ENCODE results near the gene FRMPD4. TPM values are rescaled to one million over a fixed set of nuclear protein-coding genes. Genes with fewer than 3 reads are reported as not detected.

Gene FRMPD4
- total and polyA plus RNA-seq, 2 experiments from 2014 or later, result 0.19 to 0.80 TPM

DNA sequence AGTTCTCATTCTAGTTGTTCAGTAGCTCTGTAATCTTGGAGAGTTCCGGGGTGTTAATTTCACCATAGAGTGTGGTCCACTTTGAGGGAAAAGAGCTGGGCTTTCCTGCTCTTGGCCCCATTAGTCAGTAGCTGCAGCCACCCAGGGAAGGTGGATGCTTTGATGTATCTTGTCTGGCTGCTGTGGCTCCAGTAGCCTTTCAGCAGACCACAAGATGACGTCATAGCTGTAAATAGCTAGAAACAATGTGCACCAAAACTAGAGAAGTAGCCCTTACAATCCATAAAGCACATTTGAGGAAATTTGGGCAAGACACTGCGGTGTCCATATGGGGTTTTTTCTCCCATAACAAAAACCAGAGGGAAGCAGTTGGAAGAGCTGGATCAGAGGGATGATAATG, 620.0 kb downstream of the FRMPD4 start (continued):
- TF ChIP-seq, protein P1, sequence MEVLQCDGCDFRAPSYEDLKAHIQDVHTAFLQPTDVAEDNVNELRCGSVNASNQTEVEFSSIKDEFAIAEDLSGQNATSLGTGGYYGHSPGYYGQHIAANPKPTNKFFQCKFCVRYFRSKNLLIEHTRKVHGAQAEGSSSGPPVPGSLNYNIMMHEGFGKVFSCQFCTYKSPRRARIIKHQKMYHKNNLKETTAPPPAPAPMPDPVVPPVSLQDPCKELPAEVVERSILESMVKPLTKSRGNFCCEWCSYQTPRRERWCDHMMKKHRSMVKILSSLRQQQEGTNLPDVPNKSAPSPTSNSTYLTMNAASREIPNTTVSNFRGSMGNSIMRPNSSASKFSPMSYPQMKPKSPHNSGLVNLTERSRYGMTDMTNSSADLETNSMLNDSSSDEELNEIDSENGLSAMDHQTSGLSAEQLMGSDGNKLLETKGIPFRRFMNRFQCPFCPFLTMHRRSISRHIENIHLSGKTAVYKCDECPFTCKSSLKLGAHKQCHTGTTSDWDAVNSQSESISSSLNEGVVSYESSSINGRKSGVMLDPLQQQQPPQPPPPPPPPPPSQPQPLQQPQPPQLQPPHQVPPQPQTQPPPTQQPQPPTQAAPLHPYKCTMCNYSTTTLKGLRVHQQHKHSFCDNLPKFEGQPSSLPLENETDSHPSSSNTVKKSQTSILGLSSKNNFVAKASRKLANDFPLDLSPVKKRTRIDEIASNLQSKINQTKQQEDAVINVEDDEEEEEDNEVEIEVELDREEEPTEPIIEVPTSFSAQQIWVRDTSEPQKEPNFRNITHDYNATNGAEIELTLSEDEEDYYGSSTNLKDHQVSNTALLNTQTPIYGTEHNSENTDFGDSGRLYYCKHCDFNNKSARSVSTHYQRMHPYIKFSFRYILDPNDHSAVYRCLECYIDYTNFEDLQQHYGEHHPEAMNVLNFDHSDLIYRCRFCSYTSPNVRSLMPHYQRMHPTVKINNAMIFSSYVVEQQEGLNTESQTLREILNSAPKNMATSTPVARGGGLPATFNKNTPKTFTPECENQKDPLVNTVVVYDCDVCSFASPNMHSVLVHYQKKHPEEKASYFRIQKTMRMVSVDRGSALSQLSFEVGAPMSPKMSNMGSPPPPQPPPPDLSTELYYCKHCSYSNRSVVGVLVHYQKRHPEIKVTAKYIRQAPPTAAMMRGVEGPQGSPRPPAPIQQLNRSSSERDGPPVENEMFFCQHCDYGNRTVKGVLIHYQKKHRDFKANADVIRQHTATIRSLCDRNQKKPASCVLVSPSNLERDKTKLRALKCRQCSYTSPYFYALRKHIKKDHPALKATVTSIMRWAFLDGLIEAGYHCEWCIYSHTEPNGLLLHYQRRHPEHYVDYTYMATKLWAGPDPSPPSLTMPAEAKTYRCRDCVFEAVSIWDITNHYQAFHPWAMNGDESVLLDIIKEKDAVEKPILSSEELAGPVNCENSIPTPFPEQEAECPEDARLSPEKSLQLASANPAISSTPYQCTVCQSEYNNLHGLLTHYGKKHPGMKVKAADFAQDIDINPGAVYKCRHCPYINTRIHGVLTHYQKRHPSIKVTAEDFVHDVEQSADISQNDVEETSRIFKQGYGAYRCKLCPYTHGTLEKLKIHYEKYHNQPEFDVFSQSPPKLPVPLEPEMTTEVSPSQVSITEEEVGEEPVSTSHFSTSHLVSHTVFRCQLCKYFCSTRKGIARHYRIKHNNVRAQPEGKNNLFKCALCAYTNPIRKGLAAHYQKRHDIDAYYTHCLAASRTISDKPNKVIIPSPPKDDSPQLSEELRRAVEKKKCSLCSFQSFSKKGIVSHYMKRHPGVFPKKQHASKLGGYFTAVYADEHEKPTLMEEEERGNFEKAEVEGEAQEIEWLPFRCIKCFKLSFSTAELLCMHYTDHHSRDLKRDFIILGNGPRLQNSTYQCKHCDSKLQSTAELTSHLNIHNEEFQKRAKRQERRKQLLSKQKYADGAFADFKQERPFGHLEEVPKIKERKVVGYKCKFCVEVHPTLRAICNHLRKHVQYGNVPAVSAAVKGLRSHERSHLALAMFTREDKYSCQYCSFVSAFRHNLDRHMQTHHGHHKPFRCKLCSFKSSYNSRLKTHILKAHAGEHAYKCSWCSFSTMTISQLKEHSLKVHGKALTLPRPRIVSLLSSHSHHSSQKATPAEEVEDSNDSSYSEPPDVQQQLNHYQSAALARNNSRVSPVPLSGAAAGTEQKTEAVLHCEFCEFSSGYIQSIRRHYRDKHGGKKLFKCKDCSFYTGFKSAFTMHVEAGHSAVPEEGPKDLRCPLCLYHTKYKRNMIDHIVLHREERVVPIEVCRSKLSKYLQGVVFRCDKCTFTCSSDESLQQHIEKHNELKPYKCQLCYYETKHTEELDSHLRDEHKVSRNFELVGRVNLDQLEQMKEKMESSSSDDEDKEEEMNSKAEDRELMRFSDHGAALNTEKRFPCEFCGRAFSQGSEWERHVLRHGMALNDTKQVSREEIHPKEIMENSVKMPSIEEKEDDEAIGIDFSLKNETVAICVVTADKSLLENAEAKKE (CRISPR knock-in tag; IDR thresholded peaks at IDR 0.05), result no peak
- TF ChIP-seq NANOG (IDR thresholded peaks at IDR 0.05; ENCODE audit: borderline replicate concordance) (no peak), POLR2AphosphoS5 (IDR thresholded peaks at IDR 0.05; ENCODE audit: low read depth) (no peak), STAT1 (IDR thresholded peaks at IDR 0.05; ENCODE audit: unreplicated experiment) (no peak), JUNB (IDR thresholded peaks at IDR 0.05; ENCODE audit: unreplicated experiment) (no peak)

DNA sequence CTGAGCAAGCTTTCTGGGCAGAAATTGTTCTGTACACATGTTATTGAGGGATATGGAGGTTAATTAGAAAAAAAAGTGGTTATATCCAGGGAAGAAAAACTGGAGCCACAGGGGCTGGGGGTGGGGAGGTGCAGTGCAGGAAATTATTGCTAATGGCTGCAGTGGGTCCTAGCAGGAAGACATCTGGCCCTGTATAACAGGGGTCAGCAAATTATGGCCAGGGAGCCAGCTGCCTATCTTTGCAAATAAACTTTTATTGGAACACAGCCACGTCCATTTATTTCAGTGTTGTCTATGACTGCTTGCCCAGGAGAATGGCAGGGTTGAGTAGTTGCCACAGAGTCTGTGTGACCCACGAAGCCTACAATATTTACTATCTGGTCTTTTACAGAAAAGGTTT, 629.6 kb downstream of the FRMPD4 start:
- Histone ChIP-seq H3K79me2 (replicated peaks; ENCODE audit: insufficient read depth) (no peaks in the 10 kb centered on the region), H3K4me1 (ENCODE audit: insufficient read depth) (no peaks in the 10 kb centered on the region), H2AFZ (no peak overlapping the region), H3K4me3 (no peak overlapping the region), H4K20me1 (replicated peaks; ENCODE audit: insufficient read depth) (no peaks in the 10 kb centered on the region), H3K4me2 (no peak overlapping the region), H3F3A (replicated peaks; ENCODE audit: low read depth) (no peaks in the 10 kb centered on the region), H3K36me3 (ENCODE audit: insufficient read depth) (no peaks in the 10 kb centered on the region), H3K27ac (ENCODE audit: low read depth) (no peak overlapping the region), H3K9me2 (ENCODE audit: insufficient read depth) (no peaks in the 10 kb centered on the region), H3K27me3 (ENCODE audit: insufficient read depth) (no peaks in the 10 kb centered on the region)
- H3K27me3 Mint-ChIP-seq (ENCODE audit: insufficient read depth, low read depth, poor library complexity), result no peaks in the 10 kb centered on the region
- DNase-seq (ENCODE audit: low spot score) (no peak), ATAC-seq (no peak)
- no peak overlapping the region for H3K27ac Mint-ChIP-seq
- H3K9me3 Mint-ChIP-seq, result peaks cover 6% of the 10 kb centered on the region; the same call in 1 of the 3 replicates
- H3K36me3 Mint-ChIP-seq (ENCODE audit: low read depth), result no peaks in the 10 kb centered on the region
- H3K4me3 Mint-ChIP-seq, result no peak overlapping the region
- no peaks in the 10 kb centered on the region for H3K4me1 Mint-ChIP-seq
- no peak for TF ChIP-seq EZH2 (IDR thresholded peaks at IDR 0.05; ENCODE audit: low read depth, unreplicated experiment)
- TF ChIP-seq, protein P2, sequence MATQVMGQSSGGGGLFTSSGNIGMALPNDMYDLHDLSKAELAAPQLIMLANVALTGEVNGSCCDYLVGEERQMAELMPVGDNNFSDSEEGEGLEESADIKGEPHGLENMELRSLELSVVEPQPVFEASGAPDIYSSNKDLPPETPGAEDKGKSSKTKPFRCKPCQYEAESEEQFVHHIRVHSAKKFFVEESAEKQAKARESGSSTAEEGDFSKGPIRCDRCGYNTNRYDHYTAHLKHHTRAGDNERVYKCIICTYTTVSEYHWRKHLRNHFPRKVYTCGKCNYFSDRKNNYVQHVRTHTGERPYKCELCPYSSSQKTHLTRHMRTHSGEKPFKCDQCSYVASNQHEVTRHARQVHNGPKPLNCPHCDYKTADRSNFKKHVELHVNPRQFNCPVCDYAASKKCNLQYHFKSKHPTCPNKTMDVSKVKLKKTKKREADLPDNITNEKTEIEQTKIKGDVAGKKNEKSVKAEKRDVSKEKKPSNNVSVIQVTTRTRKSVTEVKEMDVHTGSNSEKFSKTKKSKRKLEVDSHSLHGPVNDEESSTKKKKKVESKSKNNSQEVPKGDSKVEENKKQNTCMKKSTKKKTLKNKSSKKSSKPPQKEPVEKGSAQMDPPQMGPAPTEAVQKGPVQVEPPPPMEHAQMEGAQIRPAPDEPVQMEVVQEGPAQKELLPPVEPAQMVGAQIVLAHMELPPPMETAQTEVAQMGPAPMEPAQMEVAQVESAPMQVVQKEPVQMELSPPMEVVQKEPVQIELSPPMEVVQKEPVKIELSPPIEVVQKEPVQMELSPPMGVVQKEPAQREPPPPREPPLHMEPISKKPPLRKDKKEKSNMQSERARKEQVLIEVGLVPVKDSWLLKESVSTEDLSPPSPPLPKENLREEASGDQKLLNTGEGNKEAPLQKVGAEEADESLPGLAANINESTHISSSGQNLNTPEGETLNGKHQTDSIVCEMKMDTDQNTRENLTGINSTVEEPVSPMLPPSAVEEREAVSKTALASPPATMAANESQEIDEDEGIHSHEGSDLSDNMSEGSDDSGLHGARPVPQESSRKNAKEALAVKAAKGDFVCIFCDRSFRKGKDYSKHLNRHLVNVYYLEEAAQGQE (IDR thresholded peaks at IDR 0.05; ENCODE audit: unreplicated experiment), result no peak
- TF ChIP-seq, protein P1 (CRISPR knock-in tag; IDR thresholded peaks at IDR 0.05), result no peak

Measured in GM23338 (cell line).